Parathyroid adenoma (tissue), 2 donors: Measurements from ENCODE around the gene LHX5.

Experiments used
- H2AFZ ChIP-seq: fragments of 300-600 bp; sonication (generic); one replicate; pipeline ENCODE4 v1.7.0; 2017; ENCODE audit warnings: antibody characterized with exemption, mild to moderate bottlenecking
- H3K27ac ChIP-seq: fragments of 300-600 bp; sonication (generic); one replicate; pipeline ENCODE4 v1.7.0; 2017
- H3K27me3 ChIP-seq: fragments of 300-600 bp; sonication (generic); one replicate; pipeline ENCODE4 v1.7.0; 2017; ENCODE audit warnings: low read length; ENCODE audit not compliant: control insufficient read depth, insufficient read depth
- H3K36me3 ChIP-seq: fragments of 300-600 bp; sonication (generic); one replicate; pipeline ENCODE4 v1.7.0; 2017; ENCODE audit warnings: low read length; ENCODE audit not compliant: control insufficient read depth, insufficient read depth
- H3K4me1 ChIP-seq: fragments of 300-600 bp; sonication (generic); one replicate; pipeline ENCODE4 v1.7.0; 2017; ENCODE audit warnings: control low read depth
- H3K4me2 ChIP-seq: fragments of 300-600 bp; sonication (generic); one replicate; pipeline ENCODE4 v1.7.0; 2017; ENCODE audit warnings: low read length
- H3K4me3 ChIP-seq: fragments of 300-600 bp; sonication (generic); one replicate; pipeline ENCODE4 v1.7.0; 2017; ENCODE audit warnings: low read depth, low read length
- H3K79me2 ChIP-seq: fragments of 300-600 bp; sonication (generic); one replicate; pipeline ENCODE4 v1.7.0; 2017; ENCODE audit warnings: control low read depth
- H3K9ac ChIP-seq: fragments of 300-600 bp; sonication (generic); one replicate; pipeline ENCODE4 v1.7.0; 2017; ENCODE audit warnings: mild to moderate bottlenecking
- H3K9me3 ChIP-seq: fragments of 300-600 bp; sonication (generic); one replicate; pipeline ENCODE4 v1.7.0; 2017; ENCODE audit warnings: low read length; ENCODE audit not compliant: control insufficient read depth
- CTCF ChIP-seq: fragments of 300-600 bp; sonication (generic); IDR thresholded peaks from one replicate; pipeline ENCODE4 v1.7.0; 2017; ENCODE audit warnings: antibody characterized with exemption, mild to moderate bottlenecking
- donor health status: primary hyperparathyroidism.

The LHX5 gene

DNA sequence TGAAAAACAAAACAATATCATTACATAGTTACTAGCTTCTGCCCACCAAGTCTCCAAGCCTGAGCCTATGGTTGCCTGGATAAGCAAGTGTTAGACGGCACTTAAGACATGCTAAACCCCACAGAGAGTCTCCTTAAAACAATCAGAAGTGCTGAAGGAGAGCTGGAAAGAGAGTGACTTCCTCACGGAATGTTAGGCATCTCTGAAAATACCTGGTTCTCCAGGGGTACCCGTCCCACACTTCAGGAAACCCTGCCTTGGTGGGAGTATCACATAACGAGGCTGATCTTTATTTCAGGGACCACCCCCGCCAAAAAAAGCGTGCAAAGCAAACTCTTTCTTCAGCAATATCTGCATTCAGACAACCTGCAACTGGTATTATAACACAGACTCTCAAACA lies 18.3 kb downstream of the LHX5 start:
- H3K36me3 ChIP-seq: no peaks in the 10 kb centered on the region

DNA sequence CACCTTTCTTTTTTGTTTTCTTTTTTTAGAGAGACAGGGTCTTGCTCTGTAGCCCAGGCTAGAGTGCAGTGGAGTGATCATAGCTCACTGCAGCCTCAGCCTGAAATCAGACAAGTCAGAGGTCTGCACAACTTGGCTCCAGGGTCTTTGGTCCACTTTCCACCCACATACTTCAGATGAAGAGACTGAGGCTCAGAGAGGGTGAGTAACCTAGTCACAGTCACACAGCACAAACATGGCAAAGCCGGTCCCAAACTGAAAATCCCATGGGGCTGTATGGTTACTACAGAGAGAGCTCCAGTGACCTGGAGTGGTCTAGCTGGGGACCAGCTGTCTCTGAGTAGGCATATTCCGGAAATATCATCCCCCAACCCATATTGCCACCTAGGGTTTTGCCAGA lies 19.2 kb downstream of the LHX5 start:
- Histone ChIP-seq H3K4me3 (no peak overlapping the region), H3K27ac (no peak overlapping the region), H3K27me3 (no peaks in the 10 kb centered on the region), H3K4me1 (no peaks in the 10 kb centered on the region), H3K4me2 (no peak overlapping the region), H3K9ac (no peak overlapping the region), H3K36me3 (no peaks in the 10 kb centered on the region), H3K9me3 (no peaks in the 10 kb centered on the region), H2AFZ (no peak overlapping the region), H3K79me2 (no peaks in the 10 kb centered on the region)
- TF ChIP-seq CTCF: no peak

More for the DNA sequence above, 18.3 kb downstream of the LHX5 start:
- H3K4me2 ChIP-seq: no peak overlapping the region
- no peaks in the 10 kb centered on the region for H3K4me1 ChIP-seq
- no peaks in the 10 kb centered on the region for H3K9me3 ChIP-seq
- no peak overlapping the region for H3K4me3 ChIP-seq
- H3K9ac ChIP-seq: no peak overlapping the region
- H2AFZ ChIP-seq: no peak overlapping the region
- H3K79me2 ChIP-seq: no peaks in the 10 kb centered on the region
- H3K27me3 ChIP-seq: no peaks in the 10 kb centered on the region
- no peak overlapping the region for H3K27ac ChIP-seq
- TF ChIP-seq CTCF: no peak

- Histone ChIP-seq H3K79me2 (no peaks in the 10 kb centered on the region), H3K9ac (no peak overlapping the region), H3K4me2 (no peak overlapping the region), H3K9me3 (no peaks in the 10 kb centered on the region), H3K36me3 (no peaks in the 10 kb centered on the region), H3K4me3 (no peak overlapping the region), H3K27ac (no peak overlapping the region), H3K27me3 (no peaks in the 10 kb centered on the region), H2AFZ (no peak overlapping the region), H3K4me1 (no peaks in the 10 kb centered on the region)
- no peak for TF ChIP-seq CTCF
These were observed 21.8 kb downstream of the LHX5 start for GRCh38 chr12:113449839-113450238.

GRCh38 chr12:113449299-113449698 lies 22.4 kb downstream of the LHX5 start:
- Histone ChIP-seq H3K4me1 (no peaks in the 10 kb centered on the region), H3K4me2 (no peak overlapping the region), H3K79me2 (no peaks in the 10 kb centered on the region), H3K36me3 (no peaks in the 10 kb centered on the region), H3K9me3 (no peaks in the 10 kb centered on the region), H3K27ac (no peak overlapping the region), H3K4me3 (no peak overlapping the region), H2AFZ (no peak overlapping the region), H3K27me3 (no peaks in the 10 kb centered on the region), H3K9ac (no peak overlapping the region)
- no peak for TF ChIP-seq CTCF

DNA sequence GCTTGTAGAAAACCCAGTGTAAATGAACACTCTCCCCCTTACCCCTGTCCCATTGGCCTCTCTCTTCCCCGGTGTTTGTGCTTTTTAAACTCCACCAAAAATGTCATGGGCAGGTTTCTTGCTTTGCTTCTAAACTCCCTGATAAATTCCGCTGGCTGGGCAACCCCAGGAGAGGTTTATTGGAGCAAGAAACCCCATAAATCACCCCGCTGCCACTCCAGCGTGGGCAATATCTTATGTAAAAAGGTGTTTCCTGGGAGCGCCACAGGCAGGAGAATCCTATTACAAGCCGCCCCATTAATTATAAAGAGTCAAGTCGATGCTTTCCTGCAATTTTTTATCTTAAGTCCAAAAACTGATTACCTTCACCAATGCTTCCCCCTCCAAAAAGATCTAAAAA lies 22.8 kb downstream of the LHX5 start:
- no peak overlapping the region for H3K9ac ChIP-seq
- no peaks in the 10 kb centered on the region for H3K9me3 ChIP-seq
- no peak for TF ChIP-seq CTCF
- no peak overlapping the region for H3K4me2 ChIP-seq
- no peaks in the 10 kb centered on the region for H3K79me2 ChIP-seq
- no peaks in the 10 kb centered on the region for H3K27me3 ChIP-seq
- no peak overlapping the region for H2AFZ ChIP-seq
- no peak overlapping the region for H3K27ac ChIP-seq
- no peaks in the 10 kb centered on the region for H3K4me1 ChIP-seq
- H3K4me3 ChIP-seq: no peak overlapping the region
- H3K36me3 ChIP-seq: no peaks in the 10 kb centered on the region
